ENCODE measurements around the gene FNDC1. TPM values are rescaled to one million over a fixed set of nuclear protein-coding genes. Genes with fewer than 3 reads are reported as not detected.

The FNDC1 gene
- total and polyA plus RNA-seq, 2 of the 13 experiments (the other 11 are each of a cell fraction or from before 2014, with no cell fraction given), result not detected

DNA sequence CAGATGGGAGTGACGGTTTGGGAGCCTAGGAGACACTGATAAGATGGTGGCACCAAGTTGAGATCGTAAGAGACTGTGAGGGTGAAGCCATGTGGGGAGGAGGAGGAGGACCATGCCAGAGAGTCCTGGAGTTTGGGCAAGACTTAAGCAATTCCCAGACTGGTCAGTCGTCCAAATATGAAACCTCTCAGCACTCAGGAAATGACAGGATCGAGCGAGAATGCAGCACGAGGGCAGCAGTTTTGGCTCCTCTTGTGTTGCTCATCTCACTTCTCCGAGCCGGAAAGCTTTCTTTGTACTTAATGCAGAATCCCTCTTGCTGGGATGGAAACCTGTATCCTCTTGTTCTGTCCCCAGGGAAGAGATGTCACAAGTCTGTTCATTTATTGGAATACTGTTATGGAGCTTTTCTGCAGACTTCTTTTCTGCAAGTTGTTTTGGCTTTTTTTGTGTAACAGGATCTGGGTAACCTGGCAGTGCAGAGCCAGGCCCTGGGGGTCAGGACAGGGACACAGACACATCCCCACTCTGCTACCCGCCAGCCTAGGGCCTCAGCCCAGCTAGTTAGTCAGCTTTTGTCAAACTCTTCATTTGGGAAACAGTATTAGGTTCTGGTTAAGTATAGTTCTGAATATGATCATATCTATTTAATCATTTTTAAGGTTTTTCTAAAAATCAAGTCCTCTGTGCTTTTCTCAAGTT is 34.3 kb downstream of the FNDC1 start:
- in situ Hi-C loops (cut with HindIII; ENCODE audit: extremely low pct_ligation_motif_present, low pct_unique_long_range_greater_than_20kb) (loop anchor here (25.0 kb wide), 1 partner anchor 409 kb away; no protein-coding TSS in a partner anchor), intact Hi-C loops (cut with micrococcal nuclease; ENCODE audit: unreplicated experiment) (no loop called here)
- FAIRE-seq, result no peak
- Histone ChIP-seq H3K4me3 (replicated peaks in 1 of 3; ENCODE audit: insufficient read depth in 1 of 3, low read depth in 2 of 3, low read length in 3 of 3) (no peak overlapping the region), H3K9me3 (ENCODE audit: low read length) (no peaks in the 10 kb centered on the region), H3K4me2 (ENCODE audit: low read depth, low read length) (no peak overlapping the region), H3K4me1 (ENCODE audit: insufficient read depth, low read length) (no peaks in the 10 kb centered on the region), H3K79me2 (ENCODE audit: insufficient read depth, low read length) (no peaks in the 10 kb centered on the region), H2AFZ (ENCODE audit: low read length) (no peak overlapping the region), H3K27ac (ENCODE audit: extremely low read length, insufficient read depth, low read length) (no peak overlapping the region), H3K9ac (ENCODE audit: insufficient read depth, low read depth, low read length) (no peak overlapping the region), H3K36me3 (replicated peaks in 1 of 2; ENCODE audit: control insufficient read depth in 1 of 2, insufficient read depth in 2 of 2, low read length in 2 of 2) (no peaks in the 10 kb centered on the region), H3K27me3 (ENCODE audit: control insufficient read depth in 1 of 2, insufficient read depth in 2 of 2, low read length in 2 of 2) (peaks cover 0 to 27% of the 10 kb centered on the region in 2 experiments; a peak in 2 of 5 replicates), H4K20me1 (ENCODE audit: insufficient read depth, low read length) (no peaks in the 10 kb centered on the region)
- ATAC-seq, result no peak
- CTCF ChIA-PET (ENCODE audit: low intra/inter-chr PET ratio, low total read pairs), result no interaction called here
- DNase-seq (ENCODE audit: low spot score), result no peak
- no TSS peak for BruUV-seq (replicated peaks)
- 11% methylated on average over 9 of the region's 9 CpGs for WGBS (ENCODE audit: low lambda C conversion rate)
- POLR2A ChIA-PET, result no interaction called here
- TF ChIP-seq ZNF724P (CRISPR knock-in tag; IDR thresholded peaks at IDR 0.05; ENCODE audit: borderline replicate concordance), result no peak

DNA sequence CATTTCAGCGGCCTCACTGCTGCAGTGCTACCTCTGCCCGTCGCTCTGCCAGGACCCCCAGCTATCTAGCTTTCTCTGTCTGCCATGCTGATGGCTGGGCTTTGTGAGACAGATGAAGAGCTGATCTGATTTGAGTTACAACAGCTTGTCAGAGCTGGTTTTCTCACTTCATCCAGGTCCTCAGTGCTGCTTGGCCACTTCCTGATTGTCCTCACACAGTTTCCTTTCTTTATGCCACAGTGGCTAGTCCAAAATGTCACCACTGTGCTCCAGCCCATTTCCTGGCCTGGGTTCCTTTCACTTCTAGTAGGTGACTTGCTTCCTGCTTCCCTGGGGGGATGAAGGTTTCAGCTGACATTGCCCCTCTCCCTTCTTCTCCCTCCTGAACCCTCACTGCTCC is 35.4 kb downstream of the FNDC1 start:
- CTCF ChIA-PET (ENCODE audit: low intra/inter-chr PET ratio, low total read pairs), result no interaction called here
- BruUV-seq (replicated peaks), result no TSS peak
- 36% methylated on average over 3 of the region's 3 CpGs for WGBS (ENCODE audit: low lambda C conversion rate)
- intact Hi-C loops (cut with micrococcal nuclease; ENCODE audit: unreplicated experiment), result no loop called here
- Histone ChIP-seq H3K27ac (ENCODE audit: extremely low read length, insufficient read depth, low read length) (no peak overlapping the region), H3K4me2 (ENCODE audit: low read depth, low read length) (no peak overlapping the region), H3K9ac (ENCODE audit: insufficient read depth, low read depth, low read length) (no peak overlapping the region), H3K36me3 (replicated peaks in 1 of 2; ENCODE audit: control insufficient read depth in 1 of 2, insufficient read depth in 2 of 2, low read length in 2 of 2) (no peaks in the 10 kb centered on the region), H3K9me3 (ENCODE audit: low read length) (no peaks in the 10 kb centered on the region), H3K4me1 (ENCODE audit: insufficient read depth, low read length) (no peaks in the 10 kb centered on the region), H3K27me3 (ENCODE audit: control insufficient read depth in 1 of 2, insufficient read depth in 2 of 2, low read length in 2 of 2) (peaks cover 0 to 30% of the 10 kb centered on the region in 2 experiments; a peak in 2 of 5 replicates), H3K79me2 (ENCODE audit: insufficient read depth, low read length) (no peaks in the 10 kb centered on the region), H2AFZ (ENCODE audit: low read length) (no peak overlapping the region), H4K20me1 (ENCODE audit: insufficient read depth, low read length) (no peaks in the 10 kb centered on the region), H3K4me3 (replicated peaks in 1 of 3; ENCODE audit: insufficient read depth in 1 of 3, low read depth in 2 of 3, low read length in 3 of 3) (no peak overlapping the region)
- POLR2A ChIA-PET, result no interaction called here
- FAIRE-seq (no peak), DNase-seq (ENCODE audit: low spot score) (no peak), ATAC-seq (no peak)
- in situ Hi-C loops (cut with HindIII; ENCODE audit: extremely low pct_ligation_motif_present, low pct_unique_long_range_greater_than_20kb), result loop anchor here (25.0 kb wide), 1 partner anchor 408 kb away; no protein-coding TSS in a partner anchor
- TF ChIP-seq ZC3H4 (CRISPR knock-in tag; IDR thresholded peaks at IDR 0.05; ENCODE audit: borderline replicate concordance), result no peak
- TF ChIP-seq SRSF9 (IDR thresholded peaks at IDR 0.05; ENCODE audit: borderline replicate concordance, insufficient read depth, low read depth, low read length, poor library complexity, severe bottlenecking), result no peak
- no peak for TF ChIP-seq ZC3H13 (CRISPR knock-in tag; IDR thresholded peaks at IDR 0.05)
- TF ChIP-seq GLI4 (CRISPR knock-in tag; IDR thresholded peaks at IDR 0.05; ENCODE audit: borderline replicate concordance), result no peak
- TF ChIP-seq ZNF460 (CRISPR knock-in tag; IDR thresholded peaks at IDR 0.05; ENCODE audit: borderline replicate concordance), result no peak
- TF ChIP-seq, protein P1, sequence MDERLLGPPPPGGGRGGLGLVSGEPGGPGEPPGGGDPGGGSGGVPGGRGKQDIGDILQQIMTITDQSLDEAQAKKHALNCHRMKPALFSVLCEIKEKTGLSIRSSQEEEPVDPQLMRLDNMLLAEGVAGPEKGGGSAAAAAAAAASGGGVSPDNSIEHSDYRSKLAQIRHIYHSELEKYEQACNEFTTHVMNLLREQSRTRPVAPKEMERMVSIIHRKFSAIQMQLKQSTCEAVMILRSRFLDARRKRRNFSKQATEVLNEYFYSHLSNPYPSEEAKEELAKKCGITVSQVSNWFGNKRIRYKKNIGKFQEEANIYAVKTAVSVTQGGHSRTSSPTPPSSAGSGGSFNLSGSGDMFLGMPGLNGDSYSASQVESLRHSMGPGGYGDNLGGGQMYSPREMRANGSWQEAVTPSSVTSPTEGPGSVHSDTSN (CRISPR knock-in tag; IDR thresholded peaks at IDR 0.05), result no peak
- no peak for TF ChIP-seq HNRNPK (IDR thresholded peaks at IDR 0.05; ENCODE audit: low read depth, low read length, poor library complexity, severe bottlenecking)
- TF ChIP-seq, protein P2, sequence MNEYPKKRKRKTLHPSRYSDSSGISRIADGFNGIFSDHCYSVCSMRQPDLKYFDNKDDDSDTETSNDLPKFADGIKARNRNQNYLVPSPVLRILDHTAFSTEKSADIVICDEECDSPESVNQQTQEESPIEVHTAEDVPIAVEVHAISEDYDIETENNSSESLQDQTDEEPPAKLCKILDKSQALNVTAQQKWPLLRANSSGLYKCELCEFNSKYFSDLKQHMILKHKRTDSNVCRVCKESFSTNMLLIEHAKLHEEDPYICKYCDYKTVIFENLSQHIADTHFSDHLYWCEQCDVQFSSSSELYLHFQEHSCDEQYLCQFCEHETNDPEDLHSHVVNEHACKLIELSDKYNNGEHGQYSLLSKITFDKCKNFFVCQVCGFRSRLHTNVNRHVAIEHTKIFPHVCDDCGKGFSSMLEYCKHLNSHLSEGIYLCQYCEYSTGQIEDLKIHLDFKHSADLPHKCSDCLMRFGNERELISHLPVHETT (CRISPR knock-in tag; conservative IDR thresholded peaks at IDR 0.05), result no peak
- no peak for TF ChIP-seq KMT2B (CRISPR knock-in tag; IDR thresholded peaks at IDR 0.05)
- no peak for TF ChIP-seq GATAD2A (CRISPR knock-in tag; IDR thresholded peaks at IDR 0.05)
- TF ChIP-seq KLF16 (CRISPR knock-in tag; IDR thresholded peaks at IDR 0.05), result no peak
- TF ChIP-seq CAMTA2 (CRISPR knock-in tag; IDR thresholded peaks at IDR 0.05; ENCODE audit: borderline replicate concordance), result no peak
- no peak for TF ChIP-seq REL (CRISPR knock-in tag; conservative IDR thresholded peaks at IDR 0.05)
- TF ChIP-seq, protein P3, sequence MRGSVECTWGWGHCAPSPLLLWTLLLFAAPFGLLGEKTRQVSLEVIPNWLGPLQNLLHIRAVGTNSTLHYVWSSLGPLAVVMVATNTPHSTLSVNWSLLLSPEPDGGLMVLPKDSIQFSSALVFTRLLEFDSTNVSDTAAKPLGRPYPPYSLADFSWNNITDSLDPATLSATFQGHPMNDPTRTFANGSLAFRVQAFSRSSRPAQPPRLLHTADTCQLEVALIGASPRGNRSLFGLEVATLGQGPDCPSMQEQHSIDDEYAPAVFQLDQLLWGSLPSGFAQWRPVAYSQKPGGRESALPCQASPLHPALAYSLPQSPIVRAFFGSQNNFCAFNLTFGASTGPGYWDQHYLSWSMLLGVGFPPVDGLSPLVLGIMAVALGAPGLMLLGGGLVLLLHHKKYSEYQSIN (CRISPR knock-in tag; IDR thresholded peaks at IDR 0.05; ENCODE audit: borderline replicate concordance), result no peak
